ENCODE results near the gene TPMT. TPM values are rescaled to one million over a fixed set of nuclear protein-coding genes. Genes with fewer than 3 reads are reported as not detected.

TPMT gene
- total and polyA plus RNA-seq, 10 donors = 7.4 to 16.8 (median 11.2) TPM

DNA sequence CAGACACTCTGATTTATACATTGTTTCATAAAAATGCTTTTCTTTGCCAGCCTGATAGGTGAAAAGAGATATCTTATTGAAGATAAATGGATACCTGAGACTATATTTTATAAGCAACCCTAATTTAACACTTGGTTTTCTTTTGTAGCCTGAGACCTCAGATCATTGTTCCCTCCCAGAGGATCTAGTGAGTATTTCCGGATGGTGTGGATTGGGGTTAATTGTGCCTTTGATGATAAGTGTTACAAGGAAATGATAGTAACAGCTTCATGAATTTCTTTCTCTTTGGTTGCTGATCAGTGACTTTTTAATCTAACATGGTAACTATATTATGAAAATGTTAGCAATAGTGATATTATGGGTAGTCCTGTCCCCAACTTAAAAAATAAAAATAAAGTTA lies 30.7 kb upstream of the TPMT start:
- H3K27ac ChIP-seq = peak overlapping the region in 5 of 8 donors; percentile 10 to 68 (median 56)
- TF ChIP-seq POLR2AphosphoS5 (IDR thresholded peaks at IDR 0.05) (no peak), POLR2A (IDR thresholded peaks at IDR 0.05) (no peak)
- TF ChIP-seq, protein P1, sequence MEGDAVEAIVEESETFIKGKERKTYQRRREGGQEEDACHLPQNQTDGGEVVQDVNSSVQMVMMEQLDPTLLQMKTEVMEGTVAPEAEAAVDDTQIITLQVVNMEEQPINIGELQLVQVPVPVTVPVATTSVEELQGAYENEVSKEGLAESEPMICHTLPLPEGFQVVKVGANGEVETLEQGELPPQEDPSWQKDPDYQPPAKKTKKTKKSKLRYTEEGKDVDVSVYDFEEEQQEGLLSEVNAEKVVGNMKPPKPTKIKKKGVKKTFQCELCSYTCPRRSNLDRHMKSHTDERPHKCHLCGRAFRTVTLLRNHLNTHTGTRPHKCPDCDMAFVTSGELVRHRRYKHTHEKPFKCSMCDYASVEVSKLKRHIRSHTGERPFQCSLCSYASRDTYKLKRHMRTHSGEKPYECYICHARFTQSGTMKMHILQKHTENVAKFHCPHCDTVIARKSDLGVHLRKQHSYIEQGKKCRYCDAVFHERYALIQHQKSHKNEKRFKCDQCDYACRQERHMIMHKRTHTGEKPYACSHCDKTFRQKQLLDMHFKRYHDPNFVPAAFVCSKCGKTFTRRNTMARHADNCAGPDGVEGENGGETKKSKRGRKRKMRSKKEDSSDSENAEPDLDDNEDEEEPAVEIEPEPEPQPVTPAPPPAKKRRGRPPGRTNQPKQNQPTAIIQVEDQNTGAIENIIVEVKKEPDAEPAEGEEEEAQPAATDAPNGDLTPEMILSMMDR (IDR thresholded peaks at IDR 0.05 in 8 of 11, conservative IDR thresholded peaks at IDR 0.05 in 3 of 11) = no peak
- H3K9me3 ChIP-seq = no peaks in the 10 kb centered on the region
- intact Hi-C loops (cut with DNase I; ENCODE audit: low total_unique reads) = no loop called here
- H3K36me3 ChIP-seq = peaks cover 0 to 98% (median 6%) of the 10 kb centered on the region in 6 donors
- no peaks in the 10 kb centered on the region for H3K27me3 ChIP-seq (replicated peaks in 1 of 7)
- 55 to 68% (median 65%) methylated on average over 1 of the region's 1 CpG for WGBS, 5 donors
- no peak for DNase-seq
- no peak overlapping the region for H3K4me3 ChIP-seq
- H3K4me1 ChIP-seq = peaks cover 0 to 21% (median 9%) of the 10 kb centered on the region in 6 donors

DNA sequence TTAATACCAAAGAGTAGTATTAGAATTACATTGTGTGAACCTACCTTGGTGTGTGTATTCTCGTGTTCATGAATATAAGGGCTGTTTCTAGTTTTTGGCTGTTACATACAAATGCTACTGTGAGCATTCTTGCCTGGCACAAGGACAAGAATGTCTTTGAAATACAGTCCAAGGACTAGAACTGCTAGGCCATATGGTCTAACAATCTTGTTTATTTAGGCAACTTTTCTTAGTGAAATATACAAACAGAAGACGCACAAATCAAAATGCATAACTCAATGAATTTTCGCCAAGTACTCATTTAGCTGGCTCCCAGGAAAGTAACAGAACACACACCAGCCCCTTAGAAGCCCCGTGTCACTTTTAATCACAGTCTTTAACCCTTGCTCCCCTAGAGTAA lies 28.9 kb upstream of the TPMT start:
- H3K27ac ChIP-seq = no peak overlapping the region
- DNase-seq = no peak
- intact Hi-C loops (cut with DNase I; ENCODE audit: low total_unique reads) = no loop called here
- no peaks in the 10 kb centered on the region for H3K27me3 ChIP-seq (replicated peaks in 1 of 7)
- WGBS, 5 donors = 79 to 94% (median 91%) methylated on average over 4 of the region's 4 CpGs
- no peak overlapping the region for H3K4me3 ChIP-seq
- H3K36me3 ChIP-seq = peaks cover 0 to 85% (median 6%) of the 10 kb centered on the region in 6 donors
- TF ChIP-seq POLR2AphosphoS5 (IDR thresholded peaks at IDR 0.05) (no peak), POLR2A (IDR thresholded peaks at IDR 0.05) (no peak)
- TF ChIP-seq, protein P1 (IDR thresholded peaks at IDR 0.05 in 8 of 11, conservative IDR thresholded peaks at IDR 0.05 in 3 of 11) = no peak
- peaks cover 0 to 40% (median 11%) of the 10 kb centered on the region in 6 donors for H3K4me1 ChIP-seq
- no peaks in the 10 kb centered on the region for H3K9me3 ChIP-seq

GRCh38 chr6:18182568-18182967 lies 27.7 kb upstream of the TPMT start:
- no peaks in the 10 kb centered on the region for H3K27me3 ChIP-seq (replicated peaks in 1 of 7)
- 75 to 95% (median 91%) methylated on average over 4 of the region's 4 CpGs for WGBS, 5 donors
- no peaks in the 10 kb centered on the region for H3K9me3 ChIP-seq
- H3K4me3 ChIP-seq = no peak overlapping the region
- H3K4me1 ChIP-seq = peaks cover 0 to 49% (median 11%) of the 10 kb centered on the region in 6 donors
- intact Hi-C loops (cut with DNase I; ENCODE audit: low total_unique reads) = no loop called here
- no peak for DNase-seq
- TF ChIP-seq POLR2A (IDR thresholded peaks at IDR 0.05) (no peak), POLR2AphosphoS5 (IDR thresholded peaks at IDR 0.05) (no peak)
- TF ChIP-seq, protein P1 (IDR thresholded peaks at IDR 0.05 in 8 of 11, conservative IDR thresholded peaks at IDR 0.05 in 3 of 11) = no peak
- peaks cover 0 to 79% (median under 1%) of the 10 kb centered on the region in 6 donors for H3K36me3 ChIP-seq
- no peak overlapping the region for H3K27ac ChIP-seq

DNA sequence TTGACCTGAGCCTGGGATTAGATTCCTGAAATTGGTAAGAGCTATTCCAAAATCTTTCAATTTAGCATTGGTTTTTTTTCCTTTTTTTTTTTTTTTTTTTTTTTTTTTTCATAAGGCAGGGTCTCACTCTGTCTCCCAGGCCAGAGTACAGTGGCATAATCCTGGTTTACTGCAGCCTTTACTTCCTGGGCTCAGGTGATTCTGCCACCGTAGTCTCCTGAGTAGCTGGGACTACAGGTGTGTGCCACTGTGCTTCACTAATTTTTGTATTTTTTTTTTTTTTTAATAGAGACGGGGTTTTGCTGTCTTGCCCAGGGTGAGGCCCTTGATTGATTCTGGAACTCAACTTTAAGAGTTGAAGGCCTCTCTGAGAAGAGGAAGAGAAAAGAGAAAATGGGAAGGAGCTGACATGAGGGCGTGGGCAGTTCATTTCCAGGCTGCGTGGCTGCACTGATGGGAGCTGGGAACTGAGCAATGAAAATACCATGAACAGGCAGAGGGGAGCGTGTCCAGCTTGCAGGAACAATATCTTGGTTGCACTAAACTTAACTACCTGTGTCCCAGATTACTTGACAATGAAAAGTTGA lies 25.0 kb upstream of the TPMT start:
- no peak for DNase-seq
- TF ChIP-seq, protein P1 (IDR thresholded peaks at IDR 0.05 in 8 of 11, conservative IDR thresholded peaks at IDR 0.05 in 3 of 11) = no peak
- TF ChIP-seq POLR2AphosphoS5 (IDR thresholded peaks at IDR 0.05) = no peak
- TF ChIP-seq POLR2A (IDR thresholded peaks at IDR 0.05) = no peak
- no peak overlapping the region for H3K4me3 ChIP-seq
- no peaks in the 10 kb centered on the region for H3K27me3 ChIP-seq (replicated peaks in 1 of 7)
- peak overlapping the region in 4 of 8 donors; percentile 33 to 60 (median 49) for H3K27ac ChIP-seq
- H3K36me3 ChIP-seq = peaks cover 0 to 67% (median under 1%) of the 10 kb centered on the region in 6 donors
- H3K4me1 ChIP-seq = peaks cover 0 to 41% (median 2%) of the 10 kb centered on the region in 6 donors
- 38 to 57% (median 49%) methylated on average over 5 of the region's 5 CpGs for WGBS, 5 donors
- no peaks in the 10 kb centered on the region for H3K9me3 ChIP-seq
- intact Hi-C loops (cut with DNase I; ENCODE audit: low total_unique reads) = no loop called here
